K562 (cell line): ENCODE measurements around the gene ROBO1. TPM values are rescaled to one million over a fixed set of nuclear protein-coding genes. Genes with fewer than 3 reads are reported as not detected.

Experiments used
- ATAC-seq: fragments of 200-7000 bp; cut with Tn5 transposase; 3 replicates; pipeline ENCODE4 v1.9.1; 2020; ENCODE audit warnings: moderate library complexity
- BruUV-seq: library from RNA; stranded (reverse); fragments of 400-500 nt; replicated peaks from 2 replicates; lab custom pipeline; 2021; lab: Mats Ljungman, UMichigan
- CTCF ChIA-PET: fragments of 300-600 bp; formaldehyde crosslinking; extraction: SDS; loops from one replicate; lab custom pipeline; 2021; ENCODE audit warnings: low intra/inter-chr PET ratio; lab: Yijun Ruan, JAX
- POLR2A ChIA-PET: fragments of 300-600, 350-650 bp; sonication (Branson Sonifier 250); formaldehyde crosslinking; extraction: SDS; loops from one replicate; lab custom pipeline; 2021; ENCODE audit warnings: antibody characterized with exemption, inconsistent platforms; lab: Yijun Ruan, JAX
- DNase-seq, 4 experiments: peaks; one replicate each; pipeline versions ENCODE4 v3.0.0 to v3.0.0-alpha.2; 2011 to 2018; ENCODE audit warnings: low spot score in 3 of 4, mixed read lengths in 3 of 4; ENCODE audit errors: extremely low read depth in 1 of 4
- FAIRE-seq: peaks from 2 replicates; lab custom pipeline; 2011; peaks lifted over from hg19 to GRCh38; lab: Jason Lieb, UNC
- H2AFZ ChIP-seq: 2 replicates; pipeline ENCODE4 v1.6.0; 2011; ENCODE audit warnings: low read depth, low read length, control low read depth, inconsistent platforms
- H3K27ac ChIP-seq: fragments of 200-600 bp; 3 replicates; pipeline ENCODE4 v1.8.0; 2011; ENCODE audit warnings: low read depth, mild to moderate bottlenecking, control low read depth, inconsistent platforms, low read length, moderate library complexity, mixed read lengths; ENCODE audit errors: extremely low read depth
- H3K27me3 ChIP-seq, 2 experiments: fragments of 300-600 bp in 1 of 2; 2 replicates in 1 of 2; 3 replicates in 1 of 2; pipeline versions ENCODE4 v1.6.0 to v1.8.0; 2011; ENCODE audit warnings: inconsistent platforms in 2 of 2, low read length in 2 of 2, mild to moderate bottlenecking in 1 of 2, mixed read lengths in 1 of 2, moderate library complexity in 1 of 2; ENCODE audit not compliant: control insufficient read depth in 2 of 2, insufficient read depth in 2 of 2
- H3K36me3 ChIP-seq: fragments of 300-600 bp; 3 replicates; pipeline ENCODE4 v1.8.0; 2011; ENCODE audit warnings: mild to moderate bottlenecking, low read length, inconsistent platforms; ENCODE audit not compliant: control insufficient read depth, insufficient read depth
- H3K4me1 ChIP-seq, 2 experiments: fragments of 200-600 bp in 1 of 2; replicated peaks in 1 of 2; 2 replicates in 1 of 2; 3 replicates in 1 of 2; pipeline versions ENCODE4 v1.5.1 to v1.8.0; 2011; ENCODE audit warnings: inconsistent platforms in 2 of 2, low read length in 2 of 2, mild to moderate bottlenecking in 1 of 2, mixed read lengths in 1 of 2, moderate library complexity in 1 of 2; ENCODE audit not compliant: control insufficient read depth in 2 of 2, insufficient read depth in 2 of 2
- H3K4me2 ChIP-seq: 2 replicates; pipeline ENCODE4 v1.6.1; 2011; ENCODE audit warnings: low read length, control low read depth, inconsistent platforms, mixed read lengths; ENCODE audit not compliant: insufficient read depth
- H3K4me3 ChIP-seq: fragments of 200-600 bp; sonication (generic), shearing (Covaris generic); 2 replicates; pipeline ENCODE4 v1.5.1; 2016; ENCODE audit warnings: control low read depth, inconsistent platforms
- H3K79me2 ChIP-seq: fragments of 200-600 bp; 3 replicates; pipeline ENCODE4 v1.8.0; 2011; ENCODE audit warnings: low read length, inconsistent platforms; ENCODE audit not compliant: control insufficient read depth, insufficient read depth
- H3K9ac ChIP-seq, 2 experiments: 2 replicates each; pipeline versions ENCODE4 v1.6.0 to v1.6.1; 2011; ENCODE audit warnings: low read depth in 2 of 2, low read length in 2 of 2, control low read depth in 1 of 2, inconsistent platforms in 1 of 2, mild to moderate bottlenecking in 1 of 2, mixed read lengths in 1 of 2; ENCODE audit not compliant: insufficient read depth in 1 of 2
- H3K9me1 ChIP-seq: one replicate; pipeline ENCODE4 v1.6.0; 2011; ENCODE audit warnings: inconsistent platforms, mild to moderate bottlenecking, low read length, moderate library complexity; ENCODE audit not compliant: control insufficient read depth, insufficient read depth
- H3K9me3 ChIP-seq: replicated peaks from 2 replicates; pipeline ENCODE4 v1.5.1; 2011; ENCODE audit warnings: low read depth, low read length, inconsistent platforms; ENCODE audit not compliant: control insufficient read depth, insufficient read depth
- H4K20me1 ChIP-seq: replicated peaks from 2 replicates; pipeline ENCODE4 v1.6.1; 2011; ENCODE audit warnings: low read length, inconsistent platforms, mixed read lengths; ENCODE audit not compliant: control insufficient read depth, insufficient read depth
- NFIX ChIP-seq: fragments of 250-450 bp; sonication (Bioruptor Pico); IDR thresholded peaks from 2 replicates; pipeline ENCODE4 v1.4.0; 2020; ENCODE audit warnings: low read depth, mild to moderate bottlenecking, moderate library complexity
- SIN3A ChIP-seq, 2 experiments: fragments of 150-350 bp in 1 of 2; IDR thresholded peaks; 2 replicates each; pipeline ENCODE4 v1.6.1; 2011 to 2016; ENCODE audit warnings: borderline replicate concordance in 2 of 2, low read depth in 2 of 2, low read length in 2 of 2, mild to moderate bottlenecking in 2 of 2, moderate library complexity in 2 of 2; ENCODE audit not compliant: control insufficient read depth in 1 of 2
- ZNF133 ChIP-seq: fragments of 250-450 bp; sonication (Bioruptor Pico); IDR thresholded peaks from 2 replicates; pipeline ENCODE4 v1.4.0; 2020; ENCODE audit warnings: mild to moderate bottlenecking
- WGBS: fragments of 100-300 bp; shearing (Covaris generic); methylation state at CpG from one replicate; pipeline ENCODE4 v1.1.6; 2016; ENCODE audit warnings: low coverage, mixed read lengths; ENCODE audit not compliant: insufficient coverage; ENCODE audit errors: missing lambda C conversion rate; 5-methylcytosine and 5-hydroxymethylcytosine counted together
- in situ Hi-C: fragments of 300-500 bp; cut with MboI; formaldehyde crosslinking; loops from 4 replicates; pipeline ENCODE4 v1.15.0; 2018; ENCODE audit warnings: inconsistent platforms, mixed read lengths
- intact Hi-C: fragments of 100-400 bp; cut with micrococcal nuclease; formaldehyde crosslinking; loops from 2 replicates; pipeline ENCODE4 v1.14.2; 2022
- polyA plus RNA-seq, 8 experiments: library from polyadenylated mRNA; depleted of rRNA in 4 of 8; stranded (reverse) in 5 of 8; unstranded in 3 of 8; fragments of >200 nt; fragmentation: Nextera tagmentation in 2 of 8; fragmentation: Illumina TruSeq in 1 of 8; extraction: Ambion mirVana in 2 of 8; extraction: Trizol in 1 of 8; gene quantifications; 2 replicates each; pipeline versions ENCODE4 v1.2.1 to v1.2.3, GENCODE V29; 2011 to 2014; ENCODE audit warnings: inconsistent platforms in 1 of 8, missing spikeins in 1 of 8
- total RNA-seq, 7 experiments: library from RNA; depleted of rRNA in 6 of 7; stranded (reverse); fragments of >200 nt in 6 of 7; fragmentation: Illumina TruSeq in 2 of 7; extraction: Trizol in 2 of 7; gene quantifications; 2 replicates each; pipeline versions ENCODE4 v1.2.1 to v1.2.3, GENCODE V29; 2011 to 2021; ENCODE audit warnings: low replicate concordance in 1 of 7
- TF ChIP-seq, protein P1 (sequence below): sonication (generic); formaldehyde crosslinking; IDR thresholded peaks from 2 replicates; pipeline ENCODE4 v1.8.1; 2022; ENCODE audit warnings: missing genetic modification reagents
- TF ChIP-seq, protein P2 (sequence below): fragments of 450-650 bp; formaldehyde crosslinking; conservative IDR thresholded peaks from 2 replicates; pipeline ENCODE4 v1.4.0; 2022; ENCODE audit warnings: mild to moderate bottlenecking, missing genetic modification characterization

The ROBO1 gene
- total and polyA plus RNA-seq, 9 of the 15 experiments (the other 6 are each of a cell fraction or from before 2014, with no cell fraction given) = 0.01 to 0.53 (median 0.17) TPM; not detected in 5

DNA sequence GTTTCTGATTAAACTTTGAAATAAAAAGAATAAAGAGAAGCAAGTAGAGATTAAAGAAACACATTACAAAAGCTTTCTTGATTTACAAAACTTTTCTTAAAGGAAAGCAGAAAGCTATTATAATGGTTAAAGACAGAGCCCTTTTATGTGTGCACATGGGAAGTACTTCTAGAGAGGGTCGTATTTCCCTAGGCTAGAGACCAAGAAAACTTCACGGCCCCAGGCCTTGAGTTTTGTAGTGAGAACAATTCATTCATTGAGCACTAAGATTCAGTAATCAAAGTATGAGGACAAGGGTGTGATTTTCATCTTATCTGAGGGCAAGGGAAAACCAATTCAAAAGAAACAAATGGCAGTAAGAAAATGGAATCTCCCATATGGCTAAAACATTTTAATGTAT lies 854.1 kb downstream of the ROBO1 start:
- H3K27ac ChIP-seq = no peak overlapping the region
- no peaks in the 10 kb centered on the region for H3K9me1 ChIP-seq
- H3K9ac ChIP-seq = no peak overlapping the region
- no peaks in the 10 kb centered on the region for H3K4me1 ChIP-seq
- POLR2A ChIA-PET = no interaction called here
- no peak overlapping the region for H2AFZ ChIP-seq
- in situ Hi-C loops = no loop called here
- BruUV-seq = no TSS peak
- no peaks in the 10 kb centered on the region for H3K36me3 ChIP-seq
- no peaks in the 10 kb centered on the region for H3K79me2 ChIP-seq
- FAIRE-seq (no peak), DNase-seq (no peak), ATAC-seq (no peak)
- no peaks in the 10 kb centered on the region for H4K20me1 ChIP-seq
- intact Hi-C loops = no loop called here
- no peak overlapping the region for H3K4me2 ChIP-seq
- WGBS = 0% methylated on average over 2 of the region's 2 CpGs
- CTCF ChIA-PET = no interaction called here
- no peak overlapping the region for H3K4me3 ChIP-seq
- no peaks in the 10 kb centered on the region for H3K9me3 ChIP-seq
- H3K27me3 ChIP-seq = no peaks in the 10 kb centered on the region
- TF ChIP-seq NFIX (CRISPR knock-in tag) (no peak), SIN3A (IDR thresholded peaks at IDR 0.05; ENCODE audit: borderline replicate concordance in 2 of 2, control insufficient read depth in 1 of 2, low read depth in 2 of 2, low read length in 2 of 2) (no peak), ZNF133 (CRISPR knock-in tag) (no peak)
- TF ChIP-seq, protein P1, sequence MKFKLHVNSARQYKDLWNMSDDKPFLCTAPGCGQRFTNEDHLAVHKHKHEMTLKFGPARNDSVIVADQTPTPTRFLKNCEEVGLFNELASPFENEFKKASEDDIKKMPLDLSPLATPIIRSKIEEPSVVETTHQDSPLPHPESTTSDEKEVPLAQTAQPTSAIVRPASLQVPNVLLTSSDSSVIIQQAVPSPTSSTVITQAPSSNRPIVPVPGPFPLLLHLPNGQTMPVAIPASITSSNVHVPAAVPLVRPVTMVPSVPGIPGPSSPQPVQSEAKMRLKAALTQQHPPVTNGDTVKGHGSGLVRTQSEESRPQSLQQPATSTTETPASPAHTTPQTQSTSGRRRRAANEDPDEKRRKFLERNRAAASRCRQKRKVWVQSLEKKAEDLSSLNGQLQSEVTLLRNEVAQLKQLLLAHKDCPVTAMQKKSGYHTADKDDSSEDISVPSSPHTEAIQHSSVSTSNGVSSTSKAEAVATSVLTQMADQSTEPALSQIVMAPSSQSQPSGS (CRISPR knock-in tag) = no peak
- TF ChIP-seq, protein P2, sequence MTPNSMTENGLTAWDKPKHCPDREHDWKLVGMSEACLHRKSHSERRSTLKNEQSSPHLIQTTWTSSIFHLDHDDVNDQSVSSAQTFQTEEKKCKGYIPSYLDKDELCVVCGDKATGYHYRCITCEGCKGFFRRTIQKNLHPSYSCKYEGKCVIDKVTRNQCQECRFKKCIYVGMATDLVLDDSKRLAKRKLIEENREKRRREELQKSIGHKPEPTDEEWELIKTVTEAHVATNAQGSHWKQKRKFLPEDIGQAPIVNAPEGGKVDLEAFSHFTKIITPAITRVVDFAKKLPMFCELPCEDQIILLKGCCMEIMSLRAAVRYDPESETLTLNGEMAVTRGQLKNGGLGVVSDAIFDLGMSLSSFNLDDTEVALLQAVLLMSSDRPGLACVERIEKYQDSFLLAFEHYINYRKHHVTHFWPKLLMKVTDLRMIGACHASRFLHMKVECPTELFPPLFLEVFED = no peak
